Measurements from ENCODE around the gene UAP1L1. TPM values are rescaled to one million over a fixed set of nuclear protein-coding genes. Genes with fewer than 3 reads are reported as not detected.

Gene UAP1L1
- polyA plus RNA-seq, 1 donor from 2014 or later, result 0.21 TPM

DNA sequence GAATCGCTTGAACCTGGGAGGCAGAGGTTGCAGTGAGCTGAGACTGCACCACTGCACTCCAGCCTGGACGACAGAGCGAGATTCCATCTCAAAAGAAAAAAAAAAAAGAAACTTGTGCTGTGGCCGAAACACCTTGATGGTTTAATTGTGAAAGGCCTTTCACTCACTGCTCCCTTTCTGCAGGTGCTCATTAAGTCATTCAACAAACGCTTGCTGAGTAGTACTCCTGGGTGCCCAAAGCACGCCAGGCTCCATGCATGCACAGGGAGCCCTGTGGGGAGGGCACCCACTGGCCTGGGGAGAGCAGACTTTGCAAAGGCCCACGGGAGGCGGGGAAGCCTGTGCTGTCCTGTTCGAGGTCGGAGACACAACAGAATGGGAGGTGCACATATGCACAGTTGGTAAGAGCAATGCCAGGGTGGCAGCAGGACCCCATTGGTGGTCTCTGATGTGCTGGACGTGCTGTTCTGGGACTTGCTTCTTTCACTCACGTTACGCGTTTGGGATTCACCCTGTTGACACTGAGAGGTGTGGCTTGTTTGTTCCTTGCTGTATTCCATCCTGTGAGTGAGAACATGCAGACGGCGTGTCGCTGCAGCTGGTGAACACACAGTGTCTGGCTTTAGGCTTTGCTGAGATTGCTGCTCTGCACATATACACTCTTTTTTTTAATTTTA is 20.4 kb upstream of the UAP1L1 start:
- no peak overlapping the region for H3K4me2 ChIP-seq (ENCODE audit: low read length)
- peaks cover 38% of the 10 kb centered on the region for H3K27me3 ChIP-seq (ENCODE audit: insufficient read depth, low read depth, low read length)
- H3F3A ChIP-seq (ENCODE audit: insufficient read depth, low read length, poor library complexity, severe bottlenecking), result no peaks in the 10 kb centered on the region
- no peaks in the 10 kb centered on the region for H3K9me2 ChIP-seq (ENCODE audit: insufficient read depth, low read length)
- no peak overlapping the region for H3K27ac ChIP-seq (ENCODE audit: low read length)
- H3K4me3 ChIP-seq (ENCODE audit: low read length), result no peak overlapping the region
- H3K79me2 ChIP-seq (replicated peaks; ENCODE audit: insufficient read depth, low read length), result no peaks in the 10 kb centered on the region
- no peak overlapping the region for H2AFZ ChIP-seq (ENCODE audit: low read depth, low read length)
- no peaks in the 10 kb centered on the region for H3K9me3 ChIP-seq (ENCODE audit: low read length)
- no peak for TF ChIP-seq SMC3 (conservative IDR thresholded peaks at IDR 0.05; ENCODE audit: poor library complexity)
- no peak overlapping the region for H3K9ac ChIP-seq (ENCODE audit: low read length)
- H4K20me1 ChIP-seq (ENCODE audit: insufficient read depth), result no peaks in the 10 kb centered on the region
- no peaks in the 10 kb centered on the region for H3K36me3 ChIP-seq (ENCODE audit: insufficient read depth, low read length)

GRCh38 chr9:137057545-137057944 is 19.8 kb upstream of the UAP1L1 start:
- Histone ChIP-seq H3K4me3 (ENCODE audit: low read length) (no peak overlapping the region), H3K27ac (ENCODE audit: low read length) (no peak overlapping the region), H3K36me3 (ENCODE audit: insufficient read depth, low read length) (no peaks in the 10 kb centered on the region), H2AFZ (ENCODE audit: low read depth, low read length) (no peak overlapping the region), H3K9me2 (ENCODE audit: insufficient read depth, low read length) (no peaks in the 10 kb centered on the region), H3K9ac (ENCODE audit: low read length) (no peak overlapping the region), H3K27me3 (ENCODE audit: insufficient read depth, low read depth, low read length) (peaks cover 31% of the 10 kb centered on the region), H3F3A (ENCODE audit: insufficient read depth, low read length, poor library complexity, severe bottlenecking) (no peaks in the 10 kb centered on the region), H3K9me3 (ENCODE audit: low read length) (no peaks in the 10 kb centered on the region), H3K4me2 (ENCODE audit: low read length) (no peak overlapping the region), H3K79me2 (replicated peaks; ENCODE audit: insufficient read depth, low read length) (no peaks in the 10 kb centered on the region), H4K20me1 (ENCODE audit: insufficient read depth) (no peaks in the 10 kb centered on the region)
- TF ChIP-seq EZH2 (IDR thresholded peaks at IDR 0.05; ENCODE audit: borderline replicate concordance, insufficient read depth, low read length, poor library complexity, severe bottlenecking) (no peak), REST (IDR thresholded peaks at IDR 0.05; ENCODE audit: borderline replicate concordance) (no peak), TAF1 (IDR thresholded peaks at IDR 0.05; ENCODE audit: low read depth) (no peak), POLR2AphosphoS5 (IDR thresholded peaks at IDR 0.05) (no peak), RAD21 (conservative IDR thresholded peaks at IDR 0.05) (no peak), SMC3 (conservative IDR thresholded peaks at IDR 0.05; ENCODE audit: poor library complexity) (no peak), MXI1 (conservative IDR thresholded peaks at IDR 0.05; ENCODE audit: poor library complexity, severe bottlenecking) (no peak), EP300 (conservative IDR thresholded peaks at IDR 0.05; ENCODE audit: poor library complexity, severe bottlenecking) (no peak)
- TF ChIP-seq, protein P1, sequence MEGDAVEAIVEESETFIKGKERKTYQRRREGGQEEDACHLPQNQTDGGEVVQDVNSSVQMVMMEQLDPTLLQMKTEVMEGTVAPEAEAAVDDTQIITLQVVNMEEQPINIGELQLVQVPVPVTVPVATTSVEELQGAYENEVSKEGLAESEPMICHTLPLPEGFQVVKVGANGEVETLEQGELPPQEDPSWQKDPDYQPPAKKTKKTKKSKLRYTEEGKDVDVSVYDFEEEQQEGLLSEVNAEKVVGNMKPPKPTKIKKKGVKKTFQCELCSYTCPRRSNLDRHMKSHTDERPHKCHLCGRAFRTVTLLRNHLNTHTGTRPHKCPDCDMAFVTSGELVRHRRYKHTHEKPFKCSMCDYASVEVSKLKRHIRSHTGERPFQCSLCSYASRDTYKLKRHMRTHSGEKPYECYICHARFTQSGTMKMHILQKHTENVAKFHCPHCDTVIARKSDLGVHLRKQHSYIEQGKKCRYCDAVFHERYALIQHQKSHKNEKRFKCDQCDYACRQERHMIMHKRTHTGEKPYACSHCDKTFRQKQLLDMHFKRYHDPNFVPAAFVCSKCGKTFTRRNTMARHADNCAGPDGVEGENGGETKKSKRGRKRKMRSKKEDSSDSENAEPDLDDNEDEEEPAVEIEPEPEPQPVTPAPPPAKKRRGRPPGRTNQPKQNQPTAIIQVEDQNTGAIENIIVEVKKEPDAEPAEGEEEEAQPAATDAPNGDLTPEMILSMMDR (IDR thresholded peaks at IDR 0.05; ENCODE audit: poor library complexity, severe bottlenecking), result no peak

Data from neural cell (in vitro differentiated cells).